Measurements from ENCODE around the gene RBMS1. TPM values are rescaled to one million over a fixed set of nuclear protein-coding genes. Genes with fewer than 3 reads are reported as not detected.

Gene RBMS1
- total RNA-seq, 1 experiment from 2014 or later = 77.5 TPM

- Histone ChIP-seq H3K27me3 (ENCODE audit: insufficient read depth, low read length) (no peaks in the 10 kb centered on the region), H4K20me1 (ENCODE audit: control insufficient read depth, insufficient read depth, insufficient read length) (no peaks in the 10 kb centered on the region), H2BK120ac (ENCODE audit: low read depth, low read length, poor library complexity, severe bottlenecking) (no peak overlapping the region), H4K5ac (ENCODE audit: insufficient read length, low read depth, low read length) (no peak overlapping the region), H3K18ac (ENCODE audit: insufficient read length, low read depth, low read length) (no peak overlapping the region), H3K27ac (ENCODE audit: insufficient read length, low read depth, low read length) (no peak overlapping the region), H4K8ac (replicated peaks; ENCODE audit: insufficient read length, low read depth, low read length) (no peak overlapping the region), H2AFZ (ENCODE audit: low read length) (no peak overlapping the region), H3K4me1 (ENCODE audit: insufficient read depth, low read length) (peaks cover 3% of the 10 kb centered on the region; the same call in 1 of the 2 replicates), H3K23me2 (ENCODE audit: insufficient read length, low read depth, low read length, poor library complexity, severe bottlenecking) (no peaks in the 10 kb centered on the region), H3K56ac (ENCODE audit: insufficient read length, low read depth, low read length) (no peak overlapping the region), H2BK12ac (ENCODE audit: insufficient read length, low read depth, low read length) (no peak overlapping the region), H4K91ac (ENCODE audit: insufficient read length, low read depth, low read length) (no peak overlapping the region), H3K79me2 (ENCODE audit: insufficient read depth, low read length) (peaks cover 2% of the 10 kb centered on the region; the same call in 1 of the 2 replicates), H2BK5ac (ENCODE audit: insufficient read length, low read length) (no peak overlapping the region), H3K9me3 (ENCODE audit: control insufficient read depth, low read depth, low read length) (no peaks in the 10 kb centered on the region), H3K4me2 (ENCODE audit: insufficient read depth, insufficient read length, low read length) (no peak overlapping the region), H3K9ac (ENCODE audit: extremely low read depth, insufficient read length, low read length) (no peak overlapping the region), H3T11ph (ENCODE audit: low read length) (no peak overlapping the region), H2AK5ac (ENCODE audit: insufficient read length, low read length) (no peak overlapping the region), H3K14ac (ENCODE audit: insufficient read depth, low read length) (no peak overlapping the region), H3K79me1 (ENCODE audit: insufficient read depth, low read depth, low read length, poor library complexity, severe bottlenecking) (peaks cover 3% of the 10 kb centered on the region), H3K4ac (ENCODE audit: low read depth, low read length) (no peak overlapping the region), H3K23ac (ENCODE audit: insufficient read length, low read depth, low read length) (no peak overlapping the region), H2BK15ac (ENCODE audit: low read depth, low read length) (no peak overlapping the region), H2BK20ac (ENCODE audit: low read depth, low read length, poor library complexity, severe bottlenecking) (no peak overlapping the region)
- no peak for DNase-seq
- Mint-ChIP-seq H3K4me1 (peaks cover 25% of the 10 kb centered on the region in 2 experiments), H3K4me3 (no peak overlapping the region), H3K9me3 (no peaks in the 10 kb centered on the region), H3K27me3 (ENCODE audit: low read depth) (no peaks in the 10 kb centered on the region), H3K27ac (no peak overlapping the region), H3K36me3 (ENCODE audit: insufficient read depth in 1 of 3, low read depth in 3 of 3) (peaks cover 0 to 15% (median 2%) of the 10 kb centered on the region in 3 experiments; a peak in 4 of 7 replicates)
- no CpG with 5 or more reads among the region's 2 CpGs for WGBS (ENCODE audit: extremely low coverage, insufficient read length, low lambda C conversion rate)
- TF ChIP-seq CTCF (conservative IDR thresholded peaks at IDR 0.05) = no peak
Measured at GRCh38 chr2:160355080-160355479, 138.5 kb downstream of the RBMS1 start.

Measured in H9 (cell line).